K562 (cell line): ENCODE results near the gene CCNL1. TPM values are rescaled to one million over a fixed set of nuclear protein-coding genes. Genes with fewer than 3 reads are reported as not detected.

ENCODE experiments used
- CHD1 ChIP-seq: fragments of 200-600 bp; sonication (generic); IDR thresholded peaks from one replicate; pipeline ENCODE4 v1.6.1; 2012; ENCODE audit warnings: mild to moderate bottlenecking, moderate library complexity, low read length, inconsistent platforms
- EGR1 ChIP-seq: fragments of 450-650 bp; conservative IDR thresholded peaks from 2 replicates; pipeline ENCODE4 v1.6.1; 2017; ENCODE audit warnings: mild to moderate bottlenecking
- ELK3 ChIP-seq: fragments of 450-650 bp; formaldehyde crosslinking; IDR thresholded peaks from 2 replicates; pipeline ENCODE4 v1.4.0; 2020; ENCODE audit warnings: mild to moderate bottlenecking
- KDM1A ChIP-seq, 2 experiments: fragments of 450-650 bp; IDR thresholded peaks; 2 replicates each; pipeline ENCODE4 v1.6.1; 2016; ENCODE audit warnings: mild to moderate bottlenecking in 2 of 2
- NR3C1 ChIP-seq: sonication (generic); formaldehyde crosslinking; IDR thresholded peaks from 2 replicates; pipeline ENCODE4 v1.8.1; 2022; ENCODE audit warnings: missing genetic modification reagents
- PKNOX1 ChIP-seq: fragments of 450-650 bp; IDR thresholded peaks from 2 replicates; pipeline ENCODE4 v1.6.1; 2016
- RAD21 ChIP-seq, 2 experiments: fragments of 250-450 bp in 1 of 2; fragments of 450-650 bp in 1 of 2; sonication (Bioruptor Pico) in 1 of 2; formaldehyde crosslinking in 1 of 2; IDR thresholded peaks in 1 of 2; conservative IDR thresholded peaks in 1 of 2; 2 replicates each; pipeline versions ENCODE4 v1.4.0 to v1.8.0; 2020 to 2022; ENCODE audit warnings: mild to moderate bottlenecking in 2 of 2, moderate library complexity in 1 of 2
- RBFOX2 ChIP-seq: fragments of 200-400 bp; formaldehyde crosslinking; IDR thresholded peaks from 2 replicates; pipeline ENCODE4 v1.6.1; 2017; ENCODE audit warnings: low read depth, mild to moderate bottlenecking, low read length, moderate library complexity
- SMAD3 ChIP-seq: fragments of 450-650 bp; formaldehyde crosslinking; conservative IDR thresholded peaks from 2 replicates; pipeline ENCODE4 v1.4.0; 2020; ENCODE audit warnings: mild to moderate bottlenecking
- SP2 ChIP-seq: IDR thresholded peaks from 2 replicates; pipeline ENCODE4 v1.6.1; 2011; ENCODE audit warnings: mild to moderate bottlenecking, low read depth, low read length, moderate library complexity; ENCODE audit not compliant: poor library complexity, severe bottlenecking; ENCODE audit errors: extremely low read depth
- STAT5B ChIP-seq: fragments of 250-450 bp; sonication (Bioruptor Pico); IDR thresholded peaks from 2 replicates; pipeline ENCODE4 v1.8.0; 2021; ENCODE audit warnings: mild to moderate bottlenecking, inconsistent platforms
- ZC3H4 ChIP-seq: sonication (generic); formaldehyde crosslinking; IDR thresholded peaks from 2 replicates; pipeline ENCODE4 v1.9.0; 2021; ENCODE audit warnings: missing genetic modification reagents, borderline replicate concordance
- ZNF24 ChIP-seq: fragments of 450-650 bp; IDR thresholded peaks from 2 replicates; pipeline ENCODE4 v1.6.1; 2016
- polyA plus RNA-seq, 8 experiments: library from polyadenylated mRNA; depleted of rRNA in 4 of 8; stranded (reverse) in 5 of 8; unstranded in 3 of 8; fragments of >200 nt; fragmentation: Nextera tagmentation in 2 of 8; fragmentation: Illumina TruSeq in 1 of 8; extraction: Ambion mirVana in 2 of 8; extraction: Trizol in 1 of 8; gene quantifications; 2 replicates each; pipeline versions ENCODE4 v1.2.1 to v1.2.3, GENCODE V29; 2011 to 2014; ENCODE audit warnings: inconsistent platforms in 1 of 8, missing spikeins in 1 of 8
- total RNA-seq, 7 experiments: library from RNA; depleted of rRNA in 6 of 7; stranded (reverse); fragments of >200 nt in 6 of 7; fragmentation: Illumina TruSeq in 2 of 7; extraction: Trizol in 2 of 7; gene quantifications; 2 replicates each; pipeline versions ENCODE4 v1.2.1 to v1.2.3, GENCODE V29; 2011 to 2021; ENCODE audit warnings: low replicate concordance in 1 of 7
- TF ChIP-seq, protein P1 (sequence below), 2 experiments: fragments of 450-650 bp; formaldehyde crosslinking in 1 of 2; IDR thresholded peaks; 2 replicates each; pipeline versions ENCODE4 v1.4.0 to v1.6.1; 2014 to 2020; ENCODE audit warnings: mild to moderate bottlenecking in 2 of 2, borderline replicate concordance in 1 of 2, low read depth in 1 of 2
- TF ChIP-seq, protein P2 (sequence below): fragments of 250-450 bp; sonication (Bioruptor Pico); IDR thresholded peaks from 2 replicates; pipeline ENCODE4 v1.8.0; 2021; ENCODE audit warnings: borderline replicate concordance, mild to moderate bottlenecking, moderate library complexity; ENCODE audit not compliant: poor library complexity, severe bottlenecking

Gene CCNL1
- total and polyA plus RNA-seq, 9 of the 15 experiments (the other 6 are each of a cell fraction or from before 2014, with no cell fraction given), result 16.1 to 186 (median 132) TPM

GRCh38 chr3:157201648-157202278, 41.8 kb upstream of the CCNL1 start (continued):
- no peak for TF ChIP-seq CHD1
- TF ChIP-seq STAT5B (CRISPR knock-in tag), result no peak
- no peak for TF ChIP-seq SP2
- peak; percentile 80 to 88 for TF ChIP-seq RAD21 (CRISPR knock-in tag; conservative IDR thresholded peaks at IDR 0.05 in 1 of 2, IDR thresholded peaks at IDR 0.05 in 1 of 2)
- no peak for TF ChIP-seq ELK3 (CRISPR knock-in tag)
- TF ChIP-seq SMAD3 (CRISPR knock-in tag), result no peak
- TF ChIP-seq PKNOX1, result peak; percentile 7; the same call in 1 of the 2 replicates
- TF ChIP-seq RBFOX2, result no peak
- no peak for TF ChIP-seq ZNF24
- TF ChIP-seq ZC3H4, result no peak
- no peak for TF ChIP-seq EGR1
- TF ChIP-seq NR3C1 (CRISPR knock-in tag), result no peak
- no peak for TF ChIP-seq KDM1A (IDR thresholded peaks at IDR 0.05)
- TF ChIP-seq, protein P1, sequence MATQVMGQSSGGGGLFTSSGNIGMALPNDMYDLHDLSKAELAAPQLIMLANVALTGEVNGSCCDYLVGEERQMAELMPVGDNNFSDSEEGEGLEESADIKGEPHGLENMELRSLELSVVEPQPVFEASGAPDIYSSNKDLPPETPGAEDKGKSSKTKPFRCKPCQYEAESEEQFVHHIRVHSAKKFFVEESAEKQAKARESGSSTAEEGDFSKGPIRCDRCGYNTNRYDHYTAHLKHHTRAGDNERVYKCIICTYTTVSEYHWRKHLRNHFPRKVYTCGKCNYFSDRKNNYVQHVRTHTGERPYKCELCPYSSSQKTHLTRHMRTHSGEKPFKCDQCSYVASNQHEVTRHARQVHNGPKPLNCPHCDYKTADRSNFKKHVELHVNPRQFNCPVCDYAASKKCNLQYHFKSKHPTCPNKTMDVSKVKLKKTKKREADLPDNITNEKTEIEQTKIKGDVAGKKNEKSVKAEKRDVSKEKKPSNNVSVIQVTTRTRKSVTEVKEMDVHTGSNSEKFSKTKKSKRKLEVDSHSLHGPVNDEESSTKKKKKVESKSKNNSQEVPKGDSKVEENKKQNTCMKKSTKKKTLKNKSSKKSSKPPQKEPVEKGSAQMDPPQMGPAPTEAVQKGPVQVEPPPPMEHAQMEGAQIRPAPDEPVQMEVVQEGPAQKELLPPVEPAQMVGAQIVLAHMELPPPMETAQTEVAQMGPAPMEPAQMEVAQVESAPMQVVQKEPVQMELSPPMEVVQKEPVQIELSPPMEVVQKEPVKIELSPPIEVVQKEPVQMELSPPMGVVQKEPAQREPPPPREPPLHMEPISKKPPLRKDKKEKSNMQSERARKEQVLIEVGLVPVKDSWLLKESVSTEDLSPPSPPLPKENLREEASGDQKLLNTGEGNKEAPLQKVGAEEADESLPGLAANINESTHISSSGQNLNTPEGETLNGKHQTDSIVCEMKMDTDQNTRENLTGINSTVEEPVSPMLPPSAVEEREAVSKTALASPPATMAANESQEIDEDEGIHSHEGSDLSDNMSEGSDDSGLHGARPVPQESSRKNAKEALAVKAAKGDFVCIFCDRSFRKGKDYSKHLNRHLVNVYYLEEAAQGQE (IDR thresholded peaks at IDR 0.05; ENCODE audit: borderline replicate concordance), result peak; percentile 76
- TF ChIP-seq, protein P1 (CRISPR knock-in tag; IDR thresholded peaks at IDR 0.05; ENCODE audit: low read depth), result no peak
- TF ChIP-seq, protein P2, sequence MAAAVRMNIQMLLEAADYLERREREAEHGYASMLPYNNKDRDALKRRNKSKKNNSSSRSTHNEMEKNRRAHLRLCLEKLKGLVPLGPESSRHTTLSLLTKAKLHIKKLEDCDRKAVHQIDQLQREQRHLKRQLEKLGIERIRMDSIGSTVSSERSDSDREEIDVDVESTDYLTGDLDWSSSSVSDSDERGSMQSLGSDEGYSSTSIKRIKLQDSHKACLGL, result no peak
